HepG2 (cell line): ENCODE results near the gene ALG9. TPM values are rescaled to one million over a fixed set of nuclear protein-coding genes. Genes with fewer than 3 reads are reported as not detected.
A peak's percentile ranks its signal among the peaks of the same experiment; 100 is the strongest.

Experiments used
- FOXO1 ChIP-seq: sonication (generic); formaldehyde crosslinking; IDR thresholded peaks from 2 replicates; pipeline ENCODE4 v1.4.0; 2020; ENCODE audit warnings: missing genetic modification reagents
- NCOA1 ChIP-seq: sonication (generic); formaldehyde crosslinking; IDR thresholded peaks from 2 replicates; pipeline ENCODE4 v1.9.0; 2021; ENCODE audit warnings: missing genetic modification reagents
- UBTF ChIP-seq: sonication (generic); formaldehyde crosslinking; IDR thresholded peaks from 2 replicates; pipeline ENCODE4 v1.4.0; 2020; ENCODE audit warnings: mild to moderate bottlenecking, missing genetic modification reagents
- ZNF12 ChIP-seq: sonication (generic); formaldehyde crosslinking; IDR thresholded peaks from 2 replicates; pipeline ENCODE4 v1.5.0; 2020; ENCODE audit warnings: missing genetic modification reagents
- ZNF407 ChIP-seq: sonication (generic); formaldehyde crosslinking; IDR thresholded peaks from one replicate; pipeline ENCODE4 v1.5.1; 2020; ENCODE audit warnings: mild to moderate bottlenecking, missing genetic modification reagents; ENCODE audit errors: not compliant biosample characterization
- ZNF441 ChIP-seq: sonication (generic); formaldehyde crosslinking; IDR thresholded peaks from 2 replicates; pipeline ENCODE4 v1.7.0; 2021; ENCODE audit warnings: missing genetic modification reagents, borderline replicate concordance
- ZNF672 ChIP-seq: sonication (generic); formaldehyde crosslinking; IDR thresholded peaks from 2 replicates; pipeline ENCODE4 v1.8.1; 2022; ENCODE audit warnings: missing genetic modification reagents
- ZNF784 ChIP-seq: sonication (generic); formaldehyde crosslinking; IDR thresholded peaks from 2 replicates; pipeline ENCODE4 v1.5.1; 2020; ENCODE audit warnings: missing genetic modification reagents, mild to moderate bottlenecking, borderline replicate concordance
- polyA plus RNA-seq, 8 experiments: library from polyadenylated mRNA; depleted of rRNA in 3 of 8; stranded (reverse) in 7 of 8; unstranded in 1 of 8; fragments of >200 nt; fragmentation: Illumina TruSeq in 4 of 8; extraction: Trizol in 4 of 8; gene quantifications; 2 replicates each; pipeline versions ENCODE4 v1.2.1 to v1.2.3, GENCODE V29; 2011 to 2016; ENCODE audit warnings: low read depth in 4 of 8, missing spikeins in 1 of 8, mixed read lengths in 1 of 8; ENCODE audit not compliant: insufficient read depth in 1 of 8
- total RNA-seq, 5 experiments: library from RNA; depleted of rRNA; stranded (reverse); fragments of >200 nt; fragmentation: Illumina TruSeq; extraction: Trizol; gene quantifications; 2 replicates each; pipeline ENCODE4 v1.2.3, GENCODE V29; 2016; ENCODE audit warnings: low read depth in 1 of 5
- TF ChIP-seq, protein P1 (sequence below): sonication (generic); formaldehyde crosslinking; conservative IDR thresholded peaks from 2 replicates; pipeline ENCODE4 v1.8.0; 2022; ENCODE audit warnings: missing genetic modification reagents
- TF ChIP-seq, protein P2 (sequence below): sonication (generic); formaldehyde crosslinking; IDR thresholded peaks from 2 replicates; pipeline ENCODE4 v1.4.0; 2020; ENCODE audit warnings: missing genetic modification reagents
- TF ChIP-seq, protein P3 (sequence below): sonication (generic); formaldehyde crosslinking; IDR thresholded peaks from 2 replicates; pipeline ENCODE4 v1.9.0; 2021; ENCODE audit warnings: missing genetic modification reagents, borderline replicate concordance

ALG9 gene
- total and polyA plus RNA-seq, 2 of the 13 experiments (the other 11 are each of a cell fraction or from before 2014, with no cell fraction given) = 39.4 to 40.6 TPM

DNA sequence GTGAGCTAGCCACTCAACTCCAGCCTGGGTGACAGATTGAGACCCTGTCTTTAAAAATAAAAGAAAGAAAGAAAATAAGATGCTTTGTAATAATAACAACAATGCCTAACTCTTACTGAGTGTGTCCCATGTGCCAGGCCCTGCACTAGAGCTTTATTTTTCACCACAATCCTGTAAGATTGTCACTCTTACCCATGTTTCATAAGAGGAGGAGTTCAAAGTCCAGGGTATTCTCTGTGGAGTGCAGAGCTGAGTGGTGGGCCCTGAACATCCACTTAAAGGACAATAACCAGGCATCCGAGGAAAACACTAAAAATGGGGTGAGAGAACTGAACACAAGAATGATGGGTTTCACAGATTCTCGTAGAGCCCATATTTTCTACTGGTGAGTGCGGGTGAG is 46.4 kb upstream of the ALG9 start (continued):
- TF ChIP-seq ZNF407 (no peak), UBTF (CRISPR knock-in tag) (no peak), ZNF784 (CRISPR knock-in tag) (no peak), ZNF441 (peak; percentile 41; the same call in 1 of the 2 replicates), NCOA1 (no peak), ZNF12 (no peak), ZNF672 (no peak), FOXO1 (no peak)
- TF ChIP-seq, protein P1, sequence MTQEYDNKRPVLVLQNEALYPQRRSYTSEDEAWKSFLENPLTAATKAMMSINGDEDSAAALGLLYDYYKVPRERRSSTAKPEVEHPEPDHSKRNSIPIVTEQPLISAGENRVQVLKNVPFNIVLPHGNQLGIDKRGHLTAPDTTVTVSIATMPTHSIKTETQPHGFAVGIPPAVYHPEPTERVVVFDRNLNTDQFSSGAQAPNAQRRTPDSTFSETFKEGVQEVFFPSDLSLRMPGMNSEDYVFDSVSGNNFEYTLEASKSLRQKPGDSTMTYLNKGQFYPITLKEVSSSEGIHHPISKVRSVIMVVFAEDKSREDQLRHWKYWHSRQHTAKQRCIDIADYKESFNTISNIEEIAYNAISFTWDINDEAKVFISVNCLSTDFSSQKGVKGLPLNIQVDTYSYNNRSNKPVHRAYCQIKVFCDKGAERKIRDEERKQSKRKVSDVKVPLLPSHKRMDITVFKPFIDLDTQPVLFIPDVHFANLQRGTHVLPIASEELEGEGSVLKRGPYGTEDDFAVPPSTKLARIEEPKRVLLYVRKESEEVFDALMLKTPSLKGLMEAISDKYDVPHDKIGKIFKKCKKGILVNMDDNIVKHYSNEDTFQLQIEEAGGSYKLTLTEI (CRISPR knock-in tag) = no peak
- TF ChIP-seq, protein P2, sequence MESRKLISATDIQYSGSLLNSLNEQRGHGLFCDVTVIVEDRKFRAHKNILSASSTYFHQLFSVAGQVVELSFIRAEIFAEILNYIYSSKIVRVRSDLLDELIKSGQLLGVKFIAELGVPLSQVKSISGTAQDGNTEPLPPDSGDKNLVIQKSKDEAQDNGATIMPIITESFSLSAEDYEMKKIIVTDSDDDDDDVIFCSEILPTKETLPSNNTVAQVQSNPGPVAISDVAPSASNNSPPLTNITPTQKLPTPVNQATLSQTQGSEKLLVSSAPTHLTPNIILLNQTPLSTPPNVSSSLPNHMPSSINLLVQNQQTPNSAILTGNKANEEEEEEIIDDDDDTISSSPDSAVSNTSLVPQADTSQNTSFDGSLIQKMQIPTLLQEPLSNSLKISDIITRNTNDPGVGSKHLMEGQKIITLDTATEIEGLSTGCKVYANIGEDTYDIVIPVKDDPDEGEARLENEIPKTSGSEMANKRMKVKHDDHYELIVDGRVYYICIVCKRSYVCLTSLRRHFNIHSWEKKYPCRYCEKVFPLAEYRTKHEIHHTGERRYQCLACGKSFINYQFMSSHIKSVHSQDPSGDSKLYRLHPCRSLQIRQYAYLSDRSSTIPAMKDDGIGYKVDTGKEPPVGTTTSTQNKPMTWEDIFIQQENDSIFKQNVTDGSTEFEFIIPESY (CRISPR knock-in tag) = no peak
- TF ChIP-seq, protein P3, sequence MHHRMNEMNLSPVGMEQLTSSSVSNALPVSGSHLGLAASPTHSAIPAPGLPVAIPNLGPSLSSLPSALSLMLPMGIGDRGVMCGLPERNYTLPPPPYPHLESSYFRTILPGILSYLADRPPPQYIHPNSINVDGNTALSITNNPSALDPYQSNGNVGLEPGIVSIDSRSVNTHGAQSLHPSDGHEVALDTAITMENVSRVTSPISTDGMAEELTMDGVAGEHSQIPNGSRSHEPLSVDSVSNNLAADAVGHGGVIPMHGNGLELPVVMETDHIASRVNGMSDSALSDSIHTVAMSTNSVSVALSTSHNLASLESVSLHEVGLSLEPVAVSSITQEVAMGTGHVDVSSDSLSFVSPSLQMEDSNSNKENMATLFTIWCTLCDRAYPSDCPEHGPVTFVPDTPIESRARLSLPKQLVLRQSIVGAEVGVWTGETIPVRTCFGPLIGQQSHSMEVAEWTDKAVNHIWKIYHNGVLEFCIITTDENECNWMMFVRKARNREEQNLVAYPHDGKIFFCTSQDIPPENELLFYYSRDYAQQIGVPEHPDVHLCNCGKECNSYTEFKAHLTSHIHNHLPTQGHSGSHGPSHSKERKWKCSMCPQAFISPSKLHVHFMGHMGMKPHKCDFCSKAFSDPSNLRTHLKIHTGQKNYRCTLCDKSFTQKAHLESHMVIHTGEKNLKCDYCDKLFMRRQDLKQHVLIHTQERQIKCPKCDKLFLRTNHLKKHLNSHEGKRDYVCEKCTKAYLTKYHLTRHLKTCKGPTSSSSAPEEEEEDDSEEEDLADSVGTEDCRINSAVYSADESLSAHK (CRISPR knock-in tag) = no peak
